Measurements from ENCODE around the gene FOXJ1. TPM values are rescaled to one million over a fixed set of nuclear protein-coding genes. Genes with fewer than 3 reads are reported as not detected.

The FOXJ1 gene
- total and polyA plus RNA-seq, 3 experiments from 2014 or later = 0.64 to 0.94 (median 0.68) TPM

DNA sequence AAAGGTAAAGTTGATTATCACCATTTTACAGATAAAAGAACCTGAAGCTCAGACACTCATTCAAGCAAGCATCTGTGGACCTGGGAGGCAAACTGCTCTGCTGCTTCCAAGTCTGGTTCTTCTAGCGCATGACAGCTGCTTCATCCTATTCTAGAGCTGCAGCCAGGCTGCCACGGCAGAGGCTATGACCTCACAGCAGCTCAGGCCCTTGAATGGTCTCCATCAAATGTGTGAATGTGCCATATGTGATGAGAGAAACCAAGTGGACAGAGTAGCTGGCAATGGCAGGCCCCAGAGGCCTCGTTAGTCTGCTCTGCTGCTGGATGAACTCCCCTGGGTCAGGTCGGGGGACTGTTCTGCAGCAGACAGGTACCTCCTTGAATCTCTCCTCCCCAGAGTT is 30.7 kb upstream of the FOXJ1 start:
- Histone ChIP-seq H3K36me3 (ENCODE audit: insufficient read depth, low read length) (no peaks in the 10 kb centered on the region), H3K4me1 (ENCODE audit: insufficient read depth, low read length) (peaks cover 20% of the 10 kb centered on the region), H3K4me3 (ENCODE audit: low read length) (no peak overlapping the region), H3K27me3 (ENCODE audit: insufficient read depth, low read length, poor library complexity, severe bottlenecking) (no peaks in the 10 kb centered on the region), H3K27ac (ENCODE audit: low read depth, low read length) (no peak overlapping the region), H3K9me3 (ENCODE audit: low read length) (no peaks in the 10 kb centered on the region)
- Mint-ChIP-seq H3K27ac (no peak overlapping the region), H3K36me3 (peaks cover 0 to 27% (median 8%) of the 10 kb centered on the region in 3 donors), H3K4me3 (no peak overlapping the region), H3K4me1 (peaks cover 2 to 7% (median 3%) of the 10 kb centered on the region in 3 donors), H3K9me3 (no peaks in the 10 kb centered on the region), H3K27me3 (no peaks in the 10 kb centered on the region)
- ChIA-PET CTCF (interaction anchor here (1.0 to 2.1 kb wide), 5 partner anchors 10 to 158 kb away, joined by 3 to 4 read pairs (median 3); no protein-coding TSS in a partner anchor), POLR2A (no interaction called here)
- DNase-seq = no peak

DNA sequence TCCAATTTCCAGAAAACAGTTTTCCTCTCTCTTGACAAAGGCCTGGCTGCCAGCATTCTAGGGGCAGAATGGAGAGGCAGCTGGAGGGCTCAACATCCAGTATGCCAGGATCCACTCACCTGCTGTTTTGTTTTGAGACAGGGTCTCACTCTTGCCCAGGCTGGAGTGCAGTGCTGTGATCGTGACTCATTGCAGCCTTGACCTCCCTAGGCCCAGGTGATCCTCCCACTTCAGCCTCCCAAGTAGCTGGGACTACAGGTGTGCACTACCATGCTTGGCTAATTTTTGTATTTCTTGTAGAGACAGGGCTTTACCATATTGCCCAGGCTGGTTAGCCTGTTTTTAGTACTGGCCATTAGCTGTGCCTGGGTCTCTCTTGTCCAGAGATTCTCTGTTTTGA is 29.1 kb upstream of the FOXJ1 start:
- no peak overlapping the region for H3K4me3 ChIP-seq (ENCODE audit: low read length)
- no peak for DNase-seq
- H3K27ac ChIP-seq (ENCODE audit: low read depth, low read length) = no peak overlapping the region
- H3K36me3 ChIP-seq (ENCODE audit: insufficient read depth, low read length) = no peaks in the 10 kb centered on the region
- peak overlapping the region in 1 of 8 donors; percentile 11 for H3K27ac Mint-ChIP-seq
- H3K9me3 Mint-ChIP-seq = no peaks in the 10 kb centered on the region
- H3K36me3 Mint-ChIP-seq = peaks cover 0 to 32% (median 6%) of the 10 kb centered on the region in 3 donors
- peaks cover 0 to 2% (median 0%) of the 10 kb centered on the region in 3 donors for H3K4me1 Mint-ChIP-seq
- ChIA-PET CTCF (interaction anchor here (1.0 to 2.1 kb wide), 5 partner anchors 10 to 110 kb away, joined by 3 to 9 read pairs (median 5); no protein-coding TSS in a partner anchor), POLR2A (interaction anchor here (1.0 kb wide), 1 partner anchor 14 kb away, joined by 3 read pairs; no protein-coding TSS in a partner anchor)
- no peaks in the 10 kb centered on the region for H3K27me3 ChIP-seq (ENCODE audit: insufficient read depth, low read length, poor library complexity, severe bottlenecking)
- H3K9me3 ChIP-seq (ENCODE audit: low read length) = no peaks in the 10 kb centered on the region
- no peak overlapping the region for H3K4me3 Mint-ChIP-seq
- peaks cover 8% of the 10 kb centered on the region for H3K4me1 ChIP-seq (ENCODE audit: insufficient read depth, low read length)
- H3K27me3 Mint-ChIP-seq = no peaks in the 10 kb centered on the region

GRCh38 chr17:76166906-76167305 is 25.9 kb upstream of the FOXJ1 start:
- no peaks in the 10 kb centered on the region for H3K9me3 ChIP-seq (ENCODE audit: low read length)
- peaks cover 6% of the 10 kb centered on the region for H3K36me3 ChIP-seq (ENCODE audit: insufficient read depth, low read length)
- Mint-ChIP-seq H3K4me3 (no peak overlapping the region), H3K27ac (no peak overlapping the region), H3K27me3 (no peaks in the 10 kb centered on the region), H3K36me3 (peaks cover 9 to 54% (median 10%) of the 10 kb centered on the region in 3 donors), H3K9me3 (no peaks in the 10 kb centered on the region), H3K4me1 (peaks cover 0 to 2% (median 0%) of the 10 kb centered on the region in 3 donors)
- no peak for DNase-seq
- ChIA-PET POLR2A (no interaction called here), CTCF (interaction anchor here (1.1 to 1.9 kb wide), 3 partner anchors 10 to 15 kb away, joined by 4 to 5 read pairs (median 5); no protein-coding TSS in a partner anchor)
- H3K27me3 ChIP-seq (ENCODE audit: insufficient read depth, low read length, poor library complexity, severe bottlenecking) = no peaks in the 10 kb centered on the region
- H3K27ac ChIP-seq (ENCODE audit: low read depth, low read length) = no peak overlapping the region
- no peak overlapping the region for H3K4me3 ChIP-seq (ENCODE audit: low read length)
- H3K4me1 ChIP-seq (ENCODE audit: insufficient read depth, low read length) = peaks cover 5% of the 10 kb centered on the region

DNA sequence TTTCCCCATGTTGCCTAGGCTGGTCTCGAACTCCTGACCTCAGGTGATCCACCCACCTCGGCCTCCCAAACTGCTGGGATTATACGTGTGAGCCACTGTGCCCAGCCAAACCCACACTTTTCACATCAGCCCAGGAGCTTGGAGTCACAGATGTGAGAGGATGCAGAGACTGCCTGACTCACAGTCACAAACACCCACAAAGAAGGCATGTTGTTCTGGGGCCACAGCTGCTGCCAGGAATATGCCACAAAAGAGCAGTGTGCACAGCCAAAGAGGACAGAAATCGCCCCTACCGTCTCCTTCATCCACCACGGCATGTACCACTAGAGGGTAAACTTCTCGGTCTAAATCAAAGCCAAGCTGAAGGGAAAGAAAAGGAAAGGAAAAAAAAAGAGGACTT is 25.1 kb upstream of the FOXJ1 start:
- peaks cover 5% of the 10 kb centered on the region for H3K4me1 ChIP-seq (ENCODE audit: insufficient read depth, low read length)
- no peaks in the 10 kb centered on the region for H3K9me3 ChIP-seq (ENCODE audit: low read length)
- Mint-ChIP-seq H3K4me1 (peaks cover 0 to 2% (median 0%) of the 10 kb centered on the region in 3 donors), H3K36me3 (peaks cover 9 to 58% (median 10%) of the 10 kb centered on the region in 3 donors), H3K27me3 (no peaks in the 10 kb centered on the region), H3K27ac (peak overlapping the region in 1 of 8 donors; percentile 38), H3K4me3 (no peak overlapping the region), H3K9me3 (no peaks in the 10 kb centered on the region)
- H3K27me3 ChIP-seq (ENCODE audit: insufficient read depth, low read length, poor library complexity, severe bottlenecking) = no peaks in the 10 kb centered on the region
- no peak overlapping the region for H3K27ac ChIP-seq (ENCODE audit: low read depth, low read length)
- no peak overlapping the region for H3K4me3 ChIP-seq (ENCODE audit: low read length)
- CTCF ChIA-PET = interaction anchor here (0.8 to 1.9 kb wide), 4 partner anchors 11 to 16 kb away, joined by 3 to 5 read pairs (median 4); no protein-coding TSS in a partner anchor
- no peak for DNase-seq
- peaks cover 13% of the 10 kb centered on the region for H3K36me3 ChIP-seq (ENCODE audit: insufficient read depth, low read length)
- POLR2A ChIA-PET = no interaction called here

DNA sequence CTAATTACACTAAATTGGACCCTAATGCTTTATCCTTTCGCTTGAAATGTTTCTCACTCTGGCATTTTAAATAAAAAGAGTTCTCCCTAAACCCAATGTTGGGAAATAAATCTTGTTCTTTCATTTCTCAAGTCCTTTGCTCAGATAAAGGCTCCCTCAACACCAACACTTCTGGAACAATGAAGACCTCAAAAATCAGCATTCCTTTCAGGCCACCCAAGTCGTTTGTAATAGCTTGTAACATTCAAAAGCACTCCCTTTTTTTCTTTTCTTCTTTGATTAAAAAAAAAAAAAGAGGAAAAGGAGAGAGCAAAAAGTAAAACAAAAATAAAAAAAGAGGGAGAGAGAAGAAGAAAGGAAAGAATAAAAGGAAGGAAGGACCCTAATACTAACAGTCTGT is 23.3 kb upstream of the FOXJ1 start:
- H3K27ac Mint-ChIP-seq = peak overlapping the region in 2 of 8 donors; percentile 45 to 70
- Histone ChIP-seq H3K27me3 (ENCODE audit: insufficient read depth, low read length, poor library complexity, severe bottlenecking) (no peaks in the 10 kb centered on the region), H3K4me3 (ENCODE audit: low read length) (no peak overlapping the region), H3K9me3 (ENCODE audit: low read length) (no peaks in the 10 kb centered on the region), H3K27ac (ENCODE audit: low read depth, low read length) (no peak overlapping the region), H3K4me1 (ENCODE audit: insufficient read depth, low read length) (peaks cover 5% of the 10 kb centered on the region), H3K36me3 (ENCODE audit: insufficient read depth, low read length) (peaks cover 19% of the 10 kb centered on the region)
- ChIA-PET CTCF (no interaction called here), POLR2A (no interaction called here)
- no peaks in the 10 kb centered on the region for H3K9me3 Mint-ChIP-seq
- no peak overlapping the region for H3K4me3 Mint-ChIP-seq
- peaks cover 0 to 2% (median 0%) of the 10 kb centered on the region in 3 donors for H3K4me1 Mint-ChIP-seq
- peaks cover 10 to 62% (median 14%) of the 10 kb centered on the region in 3 donors for H3K36me3 Mint-ChIP-seq
- no peak for DNase-seq
- no peaks in the 10 kb centered on the region for H3K27me3 Mint-ChIP-seq

DNA sequence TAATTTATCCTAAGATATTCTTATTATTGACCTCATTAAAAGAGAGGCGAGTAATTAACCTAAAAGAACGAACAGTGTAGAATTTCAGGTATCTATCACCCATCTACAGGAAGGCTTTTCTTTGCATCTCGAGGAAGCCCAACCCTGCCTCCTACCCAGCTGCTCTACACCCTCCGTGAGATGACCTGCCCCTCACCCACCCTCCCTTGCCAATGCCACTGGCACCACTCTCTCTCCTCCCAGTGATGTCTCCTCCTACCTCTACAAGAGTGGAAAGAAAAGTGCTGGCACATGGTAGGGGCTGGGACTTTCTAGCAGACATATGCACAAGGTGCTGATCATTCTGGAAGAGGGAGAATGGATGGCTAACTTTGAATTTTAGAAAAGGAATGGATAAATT is 22.9 kb upstream of the FOXJ1 start:
- CTCF ChIA-PET = no interaction called here
- Histone ChIP-seq H3K36me3 (ENCODE audit: insufficient read depth, low read length) (peaks cover 23% of the 10 kb centered on the region), H3K9me3 (ENCODE audit: low read length) (no peaks in the 10 kb centered on the region), H3K4me3 (ENCODE audit: low read length) (no peak overlapping the region), H3K27me3 (ENCODE audit: insufficient read depth, low read length, poor library complexity, severe bottlenecking) (no peaks in the 10 kb centered on the region), H3K27ac (ENCODE audit: low read depth, low read length) (no peak overlapping the region), H3K4me1 (ENCODE audit: insufficient read depth, low read length) (peaks cover 5% of the 10 kb centered on the region)
- Mint-ChIP-seq H3K27me3 (no peaks in the 10 kb centered on the region), H3K4me3 (no peak overlapping the region), H3K4me1 (peaks cover 0 to 2% (median 0%) of the 10 kb centered on the region in 3 donors), H3K27ac (no peak overlapping the region), H3K9me3 (no peaks in the 10 kb centered on the region), H3K36me3 (peaks cover 10 to 64% (median 16%) of the 10 kb centered on the region in 3 donors)
- DNase-seq = no peak
- POLR2A ChIA-PET = no interaction called here

GRCh38 chr17:76161619-76162266 is 20.7 kb upstream of the FOXJ1 start:
- peaks cover 0 to 1% of the 10 kb centered on the region in 2 donors for H3K27me3 Mint-ChIP-seq
- CTCF ChIA-PET = no interaction called here
- H3K9me3 ChIP-seq (ENCODE audit: low read length) = no peaks in the 10 kb centered on the region
- no peaks in the 10 kb centered on the region for H3K9me3 Mint-ChIP-seq
- H3K36me3 ChIP-seq (ENCODE audit: insufficient read depth, low read length) = peaks cover 35% of the 10 kb centered on the region
- no peaks in the 10 kb centered on the region for H3K27me3 ChIP-seq (ENCODE audit: insufficient read depth, low read length, poor library complexity, severe bottlenecking)
- peaks cover 0 to 4% (median 3%) of the 10 kb centered on the region in 3 donors for H3K4me1 Mint-ChIP-seq
- H3K36me3 Mint-ChIP-seq = peaks cover 10 to 68% (median 26%) of the 10 kb centered on the region in 3 donors
- no peak overlapping the region for H3K27ac Mint-ChIP-seq
- H3K4me1 ChIP-seq (ENCODE audit: insufficient read depth, low read length) = no peaks in the 10 kb centered on the region
- H3K4me3 Mint-ChIP-seq = no peak overlapping the region
- no peak overlapping the region for H3K27ac ChIP-seq (ENCODE audit: low read depth, low read length)
- POLR2A ChIA-PET = no interaction called here
- no peak for DNase-seq
- no peak overlapping the region for H3K4me3 ChIP-seq (ENCODE audit: low read length)

- peaks cover 0 to 1% of the 10 kb centered on the region in 2 donors for H3K27me3 Mint-ChIP-seq
- POLR2A ChIA-PET = no interaction called here
- Histone ChIP-seq H3K36me3 (ENCODE audit: insufficient read depth, low read length) (peaks cover 35% of the 10 kb centered on the region), H3K27me3 (ENCODE audit: insufficient read depth, low read length, poor library complexity, severe bottlenecking) (no peaks in the 10 kb centered on the region), H3K27ac (ENCODE audit: low read depth, low read length) (no peak overlapping the region), H3K4me3 (ENCODE audit: low read length) (no peak overlapping the region), H3K9me3 (ENCODE audit: low read length) (no peaks in the 10 kb centered on the region), H3K4me1 (ENCODE audit: insufficient read depth, low read length) (no peaks in the 10 kb centered on the region)
- peaks cover 10 to 70% (median 23%) of the 10 kb centered on the region in 3 donors for H3K36me3 Mint-ChIP-seq
- peak overlapping the region in 1 of 8 donors; percentile 54 for H3K27ac Mint-ChIP-seq
- peaks cover 0 to 4% (median 3%) of the 10 kb centered on the region in 3 donors for H3K4me1 Mint-ChIP-seq
- H3K9me3 Mint-ChIP-seq = no peaks in the 10 kb centered on the region
- no peak overlapping the region for H3K4me3 Mint-ChIP-seq
- DNase-seq = no peak
- CTCF ChIA-PET = interaction anchor here (1.1 kb wide), 1 partner anchor 17 kb away, joined by 5 read pairs; no protein-coding TSS in a partner anchor
Measured at GRCh38 chr17:76160896-76161528, 20.0 kb upstream of the FOXJ1 start.

All from CD8-positive, alpha-beta memory T cell (primary cell).